Spleen (tissue), 11 donors: ENCODE measurements around the gene PAGR1. TPM values are rescaled to one million over a fixed set of nuclear protein-coding genes. Genes with fewer than 3 reads are reported as not detected.

Experiments
- DNase-seq: peaks from one replicate; pipeline ENCODE4 v3.0.0-alpha.2; 2020
- H3K27ac ChIP-seq, 8 donors: fragments of 200-600 bp; sonication (generic) in 7 of 8; 1 replicate in 4 of 8; 2 replicates in 4 of 8; pipeline versions ENCODE4 v1.5.0 to v1.8.0; 2016 to 2021; ENCODE audit warnings: inconsistent platforms in 4 of 8, mild to moderate bottlenecking in 4 of 8, moderate library complexity in 1 of 8
- H3K27me3 ChIP-seq, 7 donors: fragments of 200-600 bp; sonication (generic) in 6 of 7; replicated peaks in 1 of 7; 1 replicate in 4 of 7; 2 replicates in 3 of 7; pipeline versions ENCODE4 v1.5.0 to v1.8.0; 2016 to 2021; ENCODE audit warnings: inconsistent platforms in 3 of 7, mild to moderate bottlenecking in 1 of 7
- H3K36me3 ChIP-seq, 6 donors: fragments of 200-600 bp; sonication (generic) in 5 of 6; 1 replicate in 4 of 6; 2 replicates in 2 of 6; pipeline versions ENCODE4 v1.5.0 to v1.8.0; 2016 to 2021; ENCODE audit warnings: inconsistent platforms in 2 of 6
- H3K4me1 ChIP-seq, 6 donors: fragments of 200-600 bp; sonication (generic) in 5 of 6; 1 replicate in 3 of 6; 2 replicates in 3 of 6; pipeline versions ENCODE4 v1.5.0 to v1.8.0; 2016 to 2021; ENCODE audit warnings: inconsistent platforms in 3 of 6
- H3K4me3 ChIP-seq, 8 donors: fragments of 200-600 bp; sonication (generic) in 7 of 8; 1 replicate in 4 of 8; 2 replicates in 4 of 8; pipeline versions ENCODE4 v1.5.0 to v1.8.0; 2016 to 2021; ENCODE audit warnings: inconsistent platforms in 4 of 8, mild to moderate bottlenecking in 4 of 8, moderate library complexity in 2 of 8
- H3K9me3 ChIP-seq, 8 donors: fragments of 200-600 bp; sonication (generic) in 7 of 8; 1 replicate in 4 of 8; 2 replicates in 4 of 8; pipeline versions ENCODE4 v1.5.0 to v1.8.0; 2016 to 2021; ENCODE audit warnings: inconsistent platforms in 4 of 8
- CTCF ChIP-seq, 11 experiments: fragments of 200-600 bp in 7 of 11; fragments of 450-650 bp in 4 of 11; sonication (generic) in 4 of 11; IDR thresholded peaks in 8 of 11; conservative IDR thresholded peaks in 3 of 11; 1 replicate in 7 of 11; 2 replicates in 4 of 11; pipeline versions ENCODE4 v1.4.0 to v1.8.0; 2016 to 2021; ENCODE audit warnings: antibody characterized with exemption in 11 of 11, inconsistent platforms in 4 of 11, mild to moderate bottlenecking in 1 of 11
- POLR2A ChIP-seq, 3 donors: fragments of 450-650 bp; IDR thresholded peaks; one replicate each; pipeline ENCODE4 v1.5.1; 2017; ENCODE audit warnings: antibody characterized with exemption in 3 of 3, mild to moderate bottlenecking in 1 of 3
- POLR2AphosphoS5 ChIP-seq, 3 donors: sonication (generic); formaldehyde crosslinking; IDR thresholded peaks; one replicate each; pipeline ENCODE4 v1.5.1; 2017; ENCODE audit warnings: antibody characterized with exemption in 3 of 3
- WGBS, 5 donors: extraction: QIAGEN DNeasy Blood & Tissue Kit in 3 of 5; methylation state at CpG; one replicate each; pipeline versions ENCODE4 v1.1.5 to v1.1.7; 2013 to 2018; 5-methylcytosine and 5-hydroxymethylcytosine counted together
- intact Hi-C: fragments of 100-400 bp; cut with DNase I; formaldehyde crosslinking; loops from one replicate; pipeline ENCODE4 v1.15.0; 2023; ENCODE audit warnings: low total_unique reads
- polyA plus RNA-seq, 3 donors: library from polyadenylated mRNA; stranded (reverse); fragments of 200-250 nt; gene quantifications; one replicate each; pipeline ENCODE4 v1.2.1, GENCODE V29; 2013
- total RNA-seq, 7 donors: library from RNA; depleted of rRNA in 3 of 7; stranded (reverse); fragments of >200 nt in 3 of 7; fragmentation: NEBNext Ultra II Directional in 4 of 7; extraction: Animal tissue kit (Norgen Biotek cat#: 25700) in 4 of 7; gene quantifications; one replicate each; pipeline versions ENCODE4 v1.1.0 to v1.2.1, GENCODE V29; 2016 to 2021
- donor health status: healthy with polysubstance abuse.
- donor health status: DM: no; HTN: no; CAD: no; lungs with moderate emphysema.
- donor health status: DM: no; HTN: no; CAD: no.
- donor health status: Bipolar disorder and iron deficiency.
- donor health status: healthy.
- donor health status: DM: no; HTN: no; CAD: no.
- donor health status: DM: yes; HTN: yes; CAD: no.

The PAGR1 gene
- total and polyA plus RNA-seq, 10 donors: 17.3 to 46.4 (median 31.7) TPM

GRCh38 chr16:29811170-29811895 lies 4.6 kb upstream of the PAGR1 start:
- Histone ChIP-seq H3K36me3 (peaks cover 0 to 27% (median 19%) of the 10 kb centered on the region in 6 donors), H3K4me1 (peaks cover 48 to 87% (median 76%) of the 10 kb centered on the region in 6 donors), H3K9me3 (no peaks in the 10 kb centered on the region), H3K4me3 (peak overlapping the region; percentile 39 to 76 (median 46)), H3K27ac (peak overlapping the region; percentile 57 to 100 (median 86)), H3K27me3 (peaks cover 0 to 19% (median 10%) of the 10 kb centered on the region in 7 donors)
- DNase-seq: peak; percentile 96
- TF ChIP-seq POLR2A (IDR thresholded peaks at IDR 0.05) (no peak), POLR2AphosphoS5 (IDR thresholded peaks at IDR 0.05) (peak; percentile 78 to 90 (median 79)), CTCF (IDR thresholded peaks at IDR 0.05 in 8 of 11, conservative IDR thresholded peaks at IDR 0.05 in 3 of 11) (peak in 1 of 11 experiments; percentile 18)
- WGBS, 5 donors: 1 to 2% (median 2%) methylated on average over 17 to 31 of the region's 31 CpGs
- intact Hi-C loops: no loop called here

GRCh38 chr16:29811896-29812665 lies 3.9 kb upstream of the PAGR1 start, which contains the start of gene PRRT2:
PRRT2 (plus strand) TSS chr16:29812193; CDS start chr16:29813055, 862 bp downstream.
- H3K36me3 ChIP-seq: peaks cover 0 to 27% (median 19%) of the 10 kb centered on the region in 6 donors
- peak; percentile 89 for DNase-seq
- H3K27me3 ChIP-seq: peaks cover 0 to 19% (median 10%) of the 10 kb centered on the region in 7 donors
- H3K27ac ChIP-seq: peak within 1 kb of the TSS; percentile 57 to 100 (median 86)
- intact Hi-C loops: no loop called here
- H3K4me1 ChIP-seq: peaks cover 48 to 93% (median 81%) of the 10 kb centered on the region in 6 donors
- peak within 1 kb of the TSS; percentile 39 to 76 (median 46) for H3K4me3 ChIP-seq
- no peaks in the 10 kb centered on the region for H3K9me3 ChIP-seq
- 6 to 11% (median 6%) methylated on average over 43 to 69 of the region's 69 CpGs for WGBS, 5 donors
- TF ChIP-seq POLR2A (IDR thresholded peaks at IDR 0.05) (no peak), CTCF (IDR thresholded peaks at IDR 0.05 in 8 of 11, conservative IDR thresholded peaks at IDR 0.05 in 3 of 11) (no peak), POLR2AphosphoS5 (IDR thresholded peaks at IDR 0.05) (no peak)

GRCh38 chr16:29812754-29813643 lies 3.0 kb upstream of the PAGR1 start:
- peaks cover 0 to 19% (median 10%) of the 10 kb centered on the region in 7 donors for H3K27me3 ChIP-seq
- peak overlapping the region in 3 of 8 donors; percentile 49 to 76 (median 49) for H3K4me3 ChIP-seq
- H3K4me1 ChIP-seq: peaks cover 52 to 93% (median 81%) of the 10 kb centered on the region in 6 donors
- H3K27ac ChIP-seq: peak overlapping the region in 1 of 8 donors; percentile 93
- TF ChIP-seq POLR2A (IDR thresholded peaks at IDR 0.05) (no peak), POLR2AphosphoS5 (IDR thresholded peaks at IDR 0.05) (no peak), CTCF (IDR thresholded peaks at IDR 0.05 in 8 of 11, conservative IDR thresholded peaks at IDR 0.05 in 3 of 11) (no peak)
- WGBS, 5 donors: 79 to 92% (median 86%) methylated on average over 8 to 9 of the region's 9 CpGs
- peaks cover 0 to 32% (median 19%) of the 10 kb centered on the region in 6 donors for H3K36me3 ChIP-seq
- no peak for DNase-seq
- no peaks in the 10 kb centered on the region for H3K9me3 ChIP-seq
- intact Hi-C loops: no loop called here
